Peyer's patch (tissue), 4 donors: ENCODE results near the gene GCAT. TPM values are rescaled to one million over a fixed set of nuclear protein-coding genes. Genes with fewer than 3 reads are reported as not detected.
"Not testable (repeated sequence)": the region's sequence is repeated elsewhere in the genome, so short reads cannot be mapped to it uniquely, and the experiment has no call there.

ENCODE experiments used
- DNase-seq, 3 donors: peaks; one replicate each; pipeline ENCODE4 v3.0.0-alpha.2; 2017 to 2019
- H3K27ac ChIP-seq, 4 donors: fragments of 200-600 bp; sonication (generic); one replicate each; pipeline ENCODE4 v1.5.1; 2016 to 2019
- H3K27me3 ChIP-seq, 2 donors: fragments of 200-600 bp; sonication (generic); one replicate each; pipeline ENCODE4 v1.5.1; 2019
- H3K36me3 ChIP-seq, 3 donors: fragments of 200-600 bp; sonication (generic); one replicate each; pipeline ENCODE4 v1.5.1; 2016 to 2019
- H3K4me1 ChIP-seq, 4 donors: fragments of 200-600 bp; sonication (generic); one replicate each; pipeline ENCODE4 v1.5.1; 2016 to 2019
- H3K4me3 ChIP-seq, 4 donors: fragments of 200-600 bp; sonication (generic); 1 replicate in 3 of 4; 2 replicates in 1 of 4; pipeline ENCODE4 v1.5.1; 2016 to 2019; ENCODE audit warnings: mild to moderate bottlenecking in 1 of 4
- H3K9me3 ChIP-seq, 4 donors: fragments of 200-600 bp; sonication (generic); one replicate each; pipeline ENCODE4 v1.5.1; 2016 to 2019; ENCODE audit warnings: mild to moderate bottlenecking in 1 of 4
- CTCF ChIP-seq, 6 experiments: fragments of 450-650 bp in 4 of 6; fragments of 200-600 bp in 2 of 6; sonication (generic) in 1 of 6; IDR thresholded peaks; one replicate each; pipeline ENCODE4 v1.5.1; 2017 to 2019; ENCODE audit warnings: antibody characterized with exemption in 6 of 6, mild to moderate bottlenecking in 3 of 6, moderate library complexity in 1 of 6
- POLR2A ChIP-seq, 2 donors: fragments of 450-650 bp; IDR thresholded peaks; one replicate each; pipeline ENCODE4 v1.5.1; 2017; ENCODE audit warnings: antibody characterized with exemption in 2 of 2, mild to moderate bottlenecking in 2 of 2, moderate library complexity in 2 of 2
- total RNA-seq, 4 donors: library from RNA; depleted of rRNA; stranded (reverse); fragments of >200 nt; gene quantifications; one replicate each; pipeline ENCODE4 v1.1.0, GENCODE V29; 2016

Gene GCAT
- total RNA-seq, 4 donors from 2014 or later, result 3.8 to 9.3 (median 8.9) TPM

- H3K27ac ChIP-seq, result peak overlapping the region in 1 of 4 donors; percentile 22
Measured at GRCh38 chr22:37796079-37796478, 11.7 kb upstream of the GCAT start.

DNA sequence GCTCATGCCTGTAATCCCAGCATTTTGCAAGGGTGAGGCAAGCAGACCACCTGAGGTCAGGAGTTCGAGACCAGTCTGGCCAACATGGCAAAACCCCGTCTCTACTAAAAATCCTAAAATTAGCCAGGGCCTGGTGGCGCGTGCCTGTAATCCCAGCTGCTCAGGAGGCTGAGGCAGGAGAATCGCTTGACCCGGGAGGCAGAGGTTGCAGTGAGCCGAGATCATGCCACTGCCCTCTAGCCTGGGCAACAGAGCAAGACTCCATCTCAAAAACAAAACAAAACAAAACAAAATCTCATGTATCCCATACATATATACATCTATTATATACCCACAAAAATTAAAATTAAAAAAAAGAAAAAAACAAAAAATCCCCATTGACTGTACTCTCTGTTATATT is 10.5 kb upstream of the GCAT start:
- H3K27ac ChIP-seq, H3K36me3 ChIP-seq, DNase-seq, H3K4me1 ChIP-seq, H3K9me3 ChIP-seq, H3K27me3 ChIP-seq, H3K4me3 ChIP-seq: not testable (repeated sequence)

More at GRCh38 chr22:37796079-37796478, 11.7 kb upstream of the GCAT start:
- H3K27me3 ChIP-seq, result no peaks in the 10 kb centered on the region
- no peaks in the 10 kb centered on the region for H3K9me3 ChIP-seq
- no peak overlapping the region for H3K4me3 ChIP-seq
- H3K36me3 ChIP-seq, result no peaks in the 10 kb centered on the region
- TF ChIP-seq POLR2A (IDR thresholded peaks at IDR 0.05), result no peak
- TF ChIP-seq CTCF (IDR thresholded peaks at IDR 0.05), result no peak
- no peak for DNase-seq
- H3K4me1 ChIP-seq, result peaks cover 0 to 9% (median 0%) of the 10 kb centered on the region in 4 donors

GRCh38 chr22:37797874-37798500 is 9.7 kb upstream of the GCAT start:
- TF ChIP-seq POLR2A (IDR thresholded peaks at IDR 0.05) (no peak), CTCF (IDR thresholded peaks at IDR 0.05) (no peak)
- no peaks in the 10 kb centered on the region for H3K9me3 ChIP-seq
- peaks cover 0 to 15% (median 3%) of the 10 kb centered on the region in 4 donors for H3K4me1 ChIP-seq
- no peak overlapping the region for H3K27ac ChIP-seq
- no peaks in the 10 kb centered on the region for H3K27me3 ChIP-seq
- no peaks in the 10 kb centered on the region for H3K36me3 ChIP-seq
- H3K4me3 ChIP-seq, result no peak overlapping the region
- DNase-seq, result no peak

- H3K4me1 ChIP-seq, result peaks cover 0 to 31% (median 4%) of the 10 kb centered on the region in 4 donors
- not testable (repeated sequence) for H3K4me3 ChIP-seq, H3K36me3 ChIP-seq, H3K9me3 ChIP-seq, H3K27me3 ChIP-seq, DNase-seq, H3K27ac ChIP-seq
Measured at GRCh38 chr22:37799979-37800378, 7.8 kb upstream of the GCAT start.

DNA sequence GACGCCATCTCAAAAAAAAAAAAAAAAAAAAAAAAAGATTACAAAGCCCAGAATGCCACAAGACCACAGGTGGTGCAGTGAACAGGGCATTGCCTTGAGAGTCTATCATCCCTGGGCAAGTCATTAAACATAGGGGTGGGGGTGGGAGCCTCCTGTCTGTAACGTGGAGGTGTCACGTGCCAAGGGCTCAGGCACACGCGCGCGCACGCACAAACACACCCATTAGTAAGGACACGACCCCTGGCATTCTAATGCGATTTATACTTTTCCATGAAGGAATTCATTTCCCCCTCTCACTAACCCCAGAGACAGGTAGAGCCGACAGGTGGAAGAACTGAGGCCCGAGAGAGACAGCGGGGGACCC is 5.8 kb upstream of the GCAT start:
- TF ChIP-seq CTCF (IDR thresholded peaks at IDR 0.05), result no peak
- no peak for TF ChIP-seq POLR2A (IDR thresholded peaks at IDR 0.05)
- Histone ChIP-seq H3K4me3 (peak overlapping the region; percentile 34 to 86 (median 58)), H3K27me3 (no peaks in the 10 kb centered on the region), H3K27ac (peak overlapping the region; percentile 17 to 78 (median 64)), H3K4me1 (peaks cover 0 to 34% (median 4%) of the 10 kb centered on the region in 4 donors), H3K36me3 (no peaks in the 10 kb centered on the region), H3K9me3 (no peaks in the 10 kb centered on the region)
- peak in 1 of 3 donors; percentile 63 for DNase-seq

DNA sequence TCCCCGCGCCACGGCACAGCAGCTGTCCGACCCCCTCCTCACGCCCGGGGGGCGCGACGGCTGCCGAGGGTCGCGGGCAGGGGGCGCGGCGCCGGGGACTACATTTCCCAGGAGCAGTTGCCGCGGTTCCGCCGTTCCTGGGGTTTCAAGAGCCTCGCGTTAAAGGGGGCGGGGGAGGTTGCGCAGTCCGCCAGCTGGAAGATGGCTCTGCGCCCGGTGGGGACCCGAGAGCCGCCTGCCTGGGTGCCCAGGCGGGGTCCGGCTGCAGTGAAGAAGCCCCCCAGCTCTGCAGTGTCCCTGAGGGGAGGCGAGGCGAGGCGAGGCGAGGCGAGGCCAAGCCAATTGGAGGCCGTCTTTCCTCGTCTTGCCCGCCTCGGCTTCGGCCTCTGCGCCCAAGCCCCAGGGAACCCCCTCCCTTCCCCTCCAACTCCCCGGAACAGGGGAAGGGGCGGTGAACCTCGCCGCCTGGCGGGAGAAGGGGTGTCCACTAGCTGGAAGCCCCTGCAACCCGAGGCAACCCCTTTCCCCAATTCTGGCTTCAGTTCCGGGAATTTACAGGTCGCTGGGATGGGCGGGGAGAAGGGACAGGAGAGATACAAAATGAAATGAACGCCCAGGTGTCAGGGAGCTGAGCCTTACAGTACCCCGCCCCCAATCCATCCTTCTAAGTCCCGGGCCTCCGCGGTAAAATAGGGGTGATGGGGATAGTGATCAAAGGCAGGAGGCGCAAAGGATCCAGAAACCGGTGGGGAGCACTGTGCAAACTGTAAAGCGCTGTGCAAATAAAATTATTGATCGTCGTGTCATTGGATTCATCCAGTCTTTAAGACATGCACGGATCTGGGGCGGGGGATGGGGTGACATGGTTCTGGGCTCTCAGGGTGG is 5.2 kb upstream of the GCAT start:
- H3K27me3 ChIP-seq, result no peaks in the 10 kb centered on the region
- no peaks in the 10 kb centered on the region for H3K36me3 ChIP-seq
- peak overlapping the region; percentile 34 to 86 (median 58) for H3K4me3 ChIP-seq
- DNase-seq, result peak in 2 of 3 donors; percentile 75 to 80
- no peak for TF ChIP-seq POLR2A (IDR thresholded peaks at IDR 0.05)
- no peak for TF ChIP-seq CTCF (IDR thresholded peaks at IDR 0.05)
- H3K27ac ChIP-seq, result peak overlapping the region; percentile 17 to 78 (median 64)
- peaks cover 0 to 39% (median 4%) of the 10 kb centered on the region in 4 donors for H3K4me1 ChIP-seq
- no peaks in the 10 kb centered on the region for H3K9me3 ChIP-seq
